HCT116 (cell line): ENCODE data around the gene ONECUT3. TPM values are rescaled to one million over a fixed set of nuclear protein-coding genes. Genes with fewer than 3 reads are reported as not detected.

ENCODE experiments used
- ATAC-seq: fragments of 200-7000 bp; cut with Tn5 transposase; 2 replicates; pipeline ENCODE4 v1.9.1; 2020; ENCODE audit warnings: mild to moderate bottlenecking, moderate library complexity
- BruUV-seq: library from RNA; stranded (reverse); fragments of 400-500 nt; replicated peaks from 2 replicates; lab custom pipeline; 2021; lab: Mats Ljungman, UMichigan
- CTCF ChIA-PET: fragments of 300-600 bp; sonication (Branson Sonifier 250); formaldehyde crosslinking; loops from one replicate; lab custom pipeline; 2021; ENCODE audit warnings: antibody characterized with exemption; lab: Charles Lee
- POLR2A ChIA-PET: fragments of 300-600, 350-600 bp; sonication (Branson Sonifier 250); formaldehyde crosslinking; loops from one replicate; lab custom pipeline; 2021; ENCODE audit warnings: antibody characterized with exemption; lab: Charles Lee
- RAD21 ChIA-PET, 2 experiments: fragments of 300-600 bp; sonication (Branson Sonifier 250); formaldehyde crosslinking; loops; one replicate each; lab custom pipeline; 2023; ENCODE audit warnings: low total read pairs in 2 of 2; ENCODE audit not compliant: uncharacterized antibody in 2 of 2, unreplicated experiment in 2 of 2, low non-redundant PET in 1 of 2; lab: Charles Lee
- DNase-seq: peaks from one replicate; pipeline ENCODE4 v3.0.0-alpha.2; 2010; ENCODE audit warnings: low read depth, low spot score
- H2AFZ ChIP-seq: fragments of 200-600 bp; shearing (Covaris generic), sonication (generic); 2 replicates; pipeline ENCODE4 v1.6.1; 2017; ENCODE audit warnings: low read depth, mixed run types, mixed read lengths, antibody characterized with exemption, low read length; ENCODE audit not compliant: poor library complexity, severe bottlenecking
- H3K27ac ChIP-seq: 2 replicates; pipeline ENCODE4 v1.5.1; 2012; ENCODE audit warnings: low read depth, low read length
- H3K27me3 ChIP-seq: fragments of 200-600 bp; sonication (generic); 2 replicates; pipeline ENCODE4 v1.6.1; 2016; ENCODE audit warnings: mixed run types, low read length, mixed read lengths; ENCODE audit not compliant: insufficient read depth
- H3K36me3 ChIP-seq, 2 experiments: fragments of 200-500 bp in 1 of 2; fragments of 200-600 bp in 1 of 2; sonication (Bioruptor generic) in 1 of 2; sonication (generic) in 1 of 2; 2 replicates each; pipeline versions ENCODE4 v1.5.1 to v1.6.1; 2014 to 2016; ENCODE audit warnings: low read length in 2 of 2, inconsistent platforms in 1 of 2, mixed read lengths in 1 of 2, mixed run types in 1 of 2; ENCODE audit not compliant: insufficient read depth in 2 of 2, control insufficient read depth in 1 of 2
- H3K4me1 ChIP-seq, 2 experiments: fragments of 200-600 bp in 1 of 2; sonication (generic) in 1 of 2; 2 replicates each; pipeline versions ENCODE4 v1.5.1 to v1.6.1; 2012 to 2017; ENCODE audit warnings: low read length in 2 of 2, inconsistent platforms in 1 of 2, mild to moderate bottlenecking in 1 of 2, mixed read lengths in 1 of 2, mixed run types in 1 of 2, moderate library complexity in 1 of 2; ENCODE audit not compliant: insufficient read depth in 2 of 2, control insufficient read depth in 1 of 2
- H3K4me2 ChIP-seq: fragments of 200-600 bp; sonication (generic); 2 replicates; pipeline ENCODE4 v1.6.1; 2017; ENCODE audit warnings: mixed run types, low read length, mixed read lengths
- H3K4me3 ChIP-seq, 2 experiments: fragments of 200-600 bp in 1 of 2; sonication (generic) in 1 of 2; replicated peaks in 1 of 2; 2 replicates each; pipeline ENCODE4 v1.5.1; 2011 to 2016; ENCODE audit warnings: low read length in 2 of 2, control low read depth in 1 of 2, low read depth in 1 of 2, mild to moderate bottlenecking in 1 of 2, mixed read lengths in 1 of 2, mixed run types in 1 of 2
- H3K79me2 ChIP-seq: fragments of 200-600 bp; sonication (generic); 2 replicates; pipeline ENCODE4 v1.6.1; 2017; ENCODE audit warnings: mild to moderate bottlenecking, mixed run types, low read length, moderate library complexity, mixed read lengths; ENCODE audit not compliant: insufficient read depth
- H3K9ac ChIP-seq: fragments of 200-600 bp; sonication (generic); 2 replicates; pipeline ENCODE4 v1.6.1; 2016; ENCODE audit warnings: low read length, mixed read lengths
- H3K9me2 ChIP-seq: fragments of 200-600 bp; sonication (generic), shearing (Covaris generic); 2 replicates; pipeline ENCODE4 v1.6.1; 2017; ENCODE audit warnings: mixed run types, mild to moderate bottlenecking, moderate library complexity; ENCODE audit not compliant: insufficient read depth
- H3K9me3 ChIP-seq, 2 experiments: fragments of 200-500 bp in 1 of 2; fragments of 200-600 bp in 1 of 2; sonication (Bioruptor generic) in 1 of 2; sonication (generic) in 1 of 2; 2 replicates each; pipeline ENCODE4 v1.6.1; 2014 to 2017; ENCODE audit warnings: low read length in 2 of 2, mixed read lengths in 2 of 2, inconsistent platforms in 1 of 2, low read depth in 1 of 2, mild to moderate bottlenecking in 1 of 2, mixed run types in 1 of 2, moderate library complexity in 1 of 2; ENCODE audit not compliant: control insufficient read depth in 1 of 2, insufficient read depth in 1 of 2
- H4K20me1 ChIP-seq: fragments of 200-600 bp; sonication (generic), shearing (Covaris generic); 2 replicates; pipeline ENCODE4 v1.6.1; 2017; ENCODE audit warnings: mixed run types, mild to moderate bottlenecking, moderate library complexity; ENCODE audit not compliant: insufficient read depth
- CBX3 ChIP-seq: IDR thresholded peaks from 2 replicates; pipeline ENCODE4 v1.6.1; 2012; ENCODE audit warnings: low read depth
- CEBPB ChIP-seq: IDR thresholded peaks from 2 replicates; pipeline ENCODE4 v1.6.1; 2012; ENCODE audit warnings: low read depth
- EGR1 ChIP-seq: IDR thresholded peaks from 2 replicates; pipeline ENCODE4 v1.6.1; 2012; ENCODE audit warnings: low read depth
- RAD21 ChIP-seq: IDR thresholded peaks from 2 replicates; pipeline ENCODE4 v1.6.1; 2012; ENCODE audit warnings: low read depth, mild to moderate bottlenecking
- TCF7L2 ChIP-seq: IDR thresholded peaks from 2 replicates; pipeline ENCODE4 v1.7.0; 2011; ENCODE audit warnings: borderline replicate concordance, inconsistent platforms; ENCODE audit not compliant: insufficient read depth, insufficient read length; ENCODE audit errors: extremely low read depth
- intact Hi-C: fragments of 100-400 bp; cut with micrococcal nuclease; formaldehyde crosslinking; loops from 2 replicates; pipeline ENCODE4 v1.10.0; 2022
- total RNA-seq: library from RNA; stranded (reverse); gene quantifications from one replicate; pipeline ENCODE4 v1.2.1, GENCODE V29; 2021; ENCODE audit not compliant: unreplicated experiment

Gene ONECUT3
- total RNA-seq, 1 experiment from 2014 or later = 22.1 TPM

GRCh38 chr19:1786668-1787067 is 33.4 kb downstream of the ONECUT3 start:
- H3K9ac ChIP-seq = no peak overlapping the region
- H3K4me2 ChIP-seq = no peak overlapping the region
- CTCF ChIA-PET = interaction anchor here (0.6 kb wide), 1 partner anchor 9 kb away, joined by 5 read pairs; no protein-coding TSS in a partner anchor
- no peak overlapping the region for H2AFZ ChIP-seq
- no peaks in the 10 kb centered on the region for H3K79me2 ChIP-seq
- no peaks in the 10 kb centered on the region for H3K27me3 ChIP-seq
- intact Hi-C loops = no loop called here
- RAD21 ChIA-PET = no interaction called here
- TF ChIP-seq EGR1 = no peak
- TF ChIP-seq RAD21 = no peak
- no peak for TF ChIP-seq CEBPB
- no TSS peak for BruUV-seq
- H3K9me3 ChIP-seq = peaks cover 0 to 8% of the 10 kb centered on the region in 2 experiments; a peak in 1 of 4 replicates
- peaks cover 0 to 4% of the 10 kb centered on the region in 2 experiments; a peak in 2 of 4 replicates for H3K4me1 ChIP-seq
- H3K27ac ChIP-seq = no peak overlapping the region
- no peaks in the 10 kb centered on the region for H3K9me2 ChIP-seq
- ATAC-seq = no peak
- H3K36me3 ChIP-seq = no peaks in the 10 kb centered on the region
- no peaks in the 10 kb centered on the region for H4K20me1 ChIP-seq
- POLR2A ChIA-PET = no interaction called here
- H3K4me3 ChIP-seq = no peak overlapping the region
- no peak for DNase-seq

DNA sequence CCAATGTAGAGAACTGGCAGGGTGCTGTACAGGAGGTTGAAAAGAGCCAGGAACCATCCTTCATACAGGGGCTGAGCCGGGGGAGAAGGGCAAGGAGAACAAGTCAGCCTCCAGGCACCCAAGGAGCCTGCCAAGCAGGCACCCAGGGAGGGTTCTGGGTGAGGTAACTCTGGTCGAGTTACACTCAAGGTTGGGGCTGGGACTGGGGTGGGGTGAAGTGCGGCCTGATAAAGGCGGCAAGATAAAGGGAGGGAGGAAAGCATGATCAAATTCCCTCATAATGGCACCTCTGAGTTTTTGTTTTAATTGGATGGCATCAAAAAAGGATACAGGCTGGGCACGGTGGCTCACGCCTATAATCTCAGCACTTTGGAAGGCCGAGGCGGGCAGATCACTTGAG is 33.8 kb downstream of the ONECUT3 start:
- no peaks in the 10 kb centered on the region for H3K79me2 ChIP-seq
- no peak for DNase-seq
- RAD21 ChIA-PET = interaction anchor here in 1 of 2 experiments (0.6 kb wide), 1 partner anchor 114 kb away, joined by 4 read pairs; no protein-coding TSS in a partner anchor
- intact Hi-C loops = no loop called here
- H3K4me1 ChIP-seq = peaks cover 0 to 4% of the 10 kb centered on the region in 2 experiments; a peak in 2 of 4 replicates
- TF ChIP-seq TCF7L2 (peak; percentile 53), CBX3 (no peak)
- TF ChIP-seq, all 23 proteins: peak for 1
- no peak for ATAC-seq
- peaks cover 0 to 4% of the 10 kb centered on the region in 2 experiments; a peak in 1 of 4 replicates for H3K9me3 ChIP-seq
- no peak overlapping the region for H3K4me3 ChIP-seq
- no peak overlapping the region for H2AFZ ChIP-seq
- H4K20me1 ChIP-seq = no peaks in the 10 kb centered on the region
- H3K9me2 ChIP-seq = no peaks in the 10 kb centered on the region
- ChIA-PET POLR2A (no interaction called here), CTCF (interaction anchor here (1.5 kb wide), 1 partner anchor 9 kb away, joined by 3 read pairs; no protein-coding TSS in a partner anchor)
- H3K4me2 ChIP-seq = no peak overlapping the region
- no peak overlapping the region for H3K9ac ChIP-seq
- no TSS peak for BruUV-seq
- H3K36me3 ChIP-seq = no peaks in the 10 kb centered on the region
- no peak overlapping the region for H3K27ac ChIP-seq
- H3K27me3 ChIP-seq = no peaks in the 10 kb centered on the region
